Epithelial cell of proximal tubule (primary cell): ENCODE measurements around the gene AFMID. TPM values are rescaled to one million over a fixed set of nuclear protein-coding genes. Genes with fewer than 3 reads are reported as not detected.
A peak's percentile ranks its signal among the peaks of the same experiment; 100 is the strongest.

Experiments
- DNase-seq: peaks from one replicate; pipeline ENCODE4 v3.0.0-alpha.2; 2011; ENCODE audit warnings: low read depth
- H3K4me3 ChIP-seq: 2 replicates; pipeline ENCODE4 v1.5.1; 2011; ENCODE audit warnings: low read depth, mild to moderate bottlenecking, low read length
- total RNA-seq: library from RNA; depleted of rRNA; stranded (reverse); fragments of >200 nt; gene quantifications from 2 replicates; pipeline ENCODE4 v1.2.3, GENCODE V29; 2015
- TF ChIP-seq, protein P1 (sequence below): conservative IDR thresholded peaks from 2 replicates; pipeline ENCODE4 v1.5.1; 2012; ENCODE audit warnings: low read depth, mild to moderate bottlenecking, low read length

AFMID gene
- total RNA-seq, 1 donor from 2014 or later: 47.2 TPM

DNA sequence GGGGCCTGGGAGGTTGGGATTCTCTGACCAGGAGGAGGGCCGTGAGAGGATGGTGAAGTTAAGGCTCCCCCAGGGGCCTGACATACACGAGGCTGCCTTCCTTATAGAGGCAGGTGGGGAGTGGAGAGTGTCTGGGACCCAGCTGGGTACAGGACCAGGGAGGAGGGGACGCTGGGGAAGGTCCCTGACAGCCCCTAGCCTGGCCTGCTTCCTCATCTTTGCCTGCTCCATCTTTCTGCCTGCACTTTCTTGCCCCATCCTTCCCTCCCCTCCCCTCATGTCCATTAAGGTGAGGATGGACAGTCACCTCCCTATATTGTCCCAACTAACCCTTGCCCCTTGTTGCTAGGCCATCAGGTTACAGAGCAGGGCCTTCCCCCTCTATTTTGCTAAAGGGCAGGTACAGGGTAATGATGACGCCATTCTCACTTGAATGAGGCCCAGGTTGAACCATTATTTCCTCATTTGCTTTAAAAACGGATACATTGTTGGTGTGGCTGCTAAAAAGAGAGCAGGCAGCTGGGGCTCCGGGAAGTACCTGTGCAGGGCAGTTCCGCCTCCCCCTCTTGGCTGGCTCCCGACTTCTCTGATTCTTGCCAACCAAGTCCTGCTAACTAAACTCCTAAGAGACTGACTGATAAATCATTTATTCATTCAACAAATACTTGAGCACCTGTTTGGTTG lies 39.7 kb upstream of the AFMID start:
- TF ChIP-seq, protein P1, sequence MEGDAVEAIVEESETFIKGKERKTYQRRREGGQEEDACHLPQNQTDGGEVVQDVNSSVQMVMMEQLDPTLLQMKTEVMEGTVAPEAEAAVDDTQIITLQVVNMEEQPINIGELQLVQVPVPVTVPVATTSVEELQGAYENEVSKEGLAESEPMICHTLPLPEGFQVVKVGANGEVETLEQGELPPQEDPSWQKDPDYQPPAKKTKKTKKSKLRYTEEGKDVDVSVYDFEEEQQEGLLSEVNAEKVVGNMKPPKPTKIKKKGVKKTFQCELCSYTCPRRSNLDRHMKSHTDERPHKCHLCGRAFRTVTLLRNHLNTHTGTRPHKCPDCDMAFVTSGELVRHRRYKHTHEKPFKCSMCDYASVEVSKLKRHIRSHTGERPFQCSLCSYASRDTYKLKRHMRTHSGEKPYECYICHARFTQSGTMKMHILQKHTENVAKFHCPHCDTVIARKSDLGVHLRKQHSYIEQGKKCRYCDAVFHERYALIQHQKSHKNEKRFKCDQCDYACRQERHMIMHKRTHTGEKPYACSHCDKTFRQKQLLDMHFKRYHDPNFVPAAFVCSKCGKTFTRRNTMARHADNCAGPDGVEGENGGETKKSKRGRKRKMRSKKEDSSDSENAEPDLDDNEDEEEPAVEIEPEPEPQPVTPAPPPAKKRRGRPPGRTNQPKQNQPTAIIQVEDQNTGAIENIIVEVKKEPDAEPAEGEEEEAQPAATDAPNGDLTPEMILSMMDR: no peak
- no peak for DNase-seq

DNA sequence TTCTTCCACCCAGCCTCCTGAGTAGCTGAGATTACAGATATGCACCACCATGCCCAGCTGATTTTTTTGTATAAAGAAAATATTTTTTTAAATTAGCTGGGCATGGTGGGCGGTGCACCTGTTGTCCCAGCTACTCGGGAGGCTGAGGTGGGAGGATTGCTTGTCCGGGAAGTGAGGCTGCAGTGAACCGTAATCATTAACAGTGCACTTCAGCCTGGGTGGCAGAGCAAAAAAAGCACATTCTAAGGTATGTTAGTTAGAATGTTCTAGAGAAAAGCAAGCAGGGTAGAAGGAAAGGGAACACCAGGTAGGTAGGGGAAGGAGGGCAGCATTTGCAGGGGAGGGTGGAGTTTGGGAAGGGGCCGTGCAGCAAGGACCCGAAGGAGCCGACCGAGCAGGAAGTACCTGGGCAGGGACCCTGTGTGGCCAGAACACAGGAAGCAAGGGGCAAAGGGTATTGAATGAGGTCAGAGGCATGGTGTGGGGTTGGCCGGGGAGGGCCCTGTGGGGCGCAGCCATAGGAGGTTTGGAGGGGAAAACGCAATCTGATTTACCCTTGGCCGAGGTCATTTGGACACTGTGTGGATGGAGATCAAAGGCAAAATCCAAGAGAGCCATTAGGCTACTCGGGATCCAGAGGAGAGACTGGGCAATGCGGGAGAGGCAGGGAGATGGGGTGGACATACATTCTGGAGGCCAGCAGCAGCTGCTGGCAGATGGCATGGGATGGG lies 38.7 kb upstream of the AFMID start:
- no peak for DNase-seq
- TF ChIP-seq, protein P1: no peak
- no peak overlapping the region for H3K4me3 ChIP-seq

More for the DNA sequence above, 39.7 kb upstream of the AFMID start:
- no peak overlapping the region for H3K4me3 ChIP-seq

DNA sequence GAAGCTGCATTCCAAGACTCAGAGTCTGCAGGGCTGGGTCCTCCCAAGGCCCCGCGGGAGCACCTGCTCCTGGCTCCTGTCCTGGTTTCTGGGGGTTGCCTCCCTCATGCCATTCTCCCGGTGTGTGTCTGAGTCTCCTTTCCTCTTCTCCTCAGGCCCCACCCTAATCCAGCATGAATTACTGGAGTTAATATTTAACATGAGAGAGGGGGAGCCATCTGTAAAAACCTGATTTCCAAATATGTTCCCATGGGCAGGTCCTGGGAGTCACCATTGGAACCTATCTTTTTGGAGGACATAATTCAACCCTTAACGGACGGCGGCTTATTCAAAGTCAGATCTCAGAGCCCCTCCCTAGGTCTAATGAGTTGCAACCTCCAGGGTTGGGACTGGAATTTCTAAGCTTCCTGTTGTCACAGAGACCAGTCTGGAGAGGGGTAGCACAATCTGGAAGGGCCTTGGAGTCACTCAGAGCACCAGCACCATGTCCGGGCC lies 35.6 kb upstream of the AFMID start:
- no peak for DNase-seq
- TF ChIP-seq, protein P1: no peak
- no peak overlapping the region for H3K4me3 ChIP-seq

DNA sequence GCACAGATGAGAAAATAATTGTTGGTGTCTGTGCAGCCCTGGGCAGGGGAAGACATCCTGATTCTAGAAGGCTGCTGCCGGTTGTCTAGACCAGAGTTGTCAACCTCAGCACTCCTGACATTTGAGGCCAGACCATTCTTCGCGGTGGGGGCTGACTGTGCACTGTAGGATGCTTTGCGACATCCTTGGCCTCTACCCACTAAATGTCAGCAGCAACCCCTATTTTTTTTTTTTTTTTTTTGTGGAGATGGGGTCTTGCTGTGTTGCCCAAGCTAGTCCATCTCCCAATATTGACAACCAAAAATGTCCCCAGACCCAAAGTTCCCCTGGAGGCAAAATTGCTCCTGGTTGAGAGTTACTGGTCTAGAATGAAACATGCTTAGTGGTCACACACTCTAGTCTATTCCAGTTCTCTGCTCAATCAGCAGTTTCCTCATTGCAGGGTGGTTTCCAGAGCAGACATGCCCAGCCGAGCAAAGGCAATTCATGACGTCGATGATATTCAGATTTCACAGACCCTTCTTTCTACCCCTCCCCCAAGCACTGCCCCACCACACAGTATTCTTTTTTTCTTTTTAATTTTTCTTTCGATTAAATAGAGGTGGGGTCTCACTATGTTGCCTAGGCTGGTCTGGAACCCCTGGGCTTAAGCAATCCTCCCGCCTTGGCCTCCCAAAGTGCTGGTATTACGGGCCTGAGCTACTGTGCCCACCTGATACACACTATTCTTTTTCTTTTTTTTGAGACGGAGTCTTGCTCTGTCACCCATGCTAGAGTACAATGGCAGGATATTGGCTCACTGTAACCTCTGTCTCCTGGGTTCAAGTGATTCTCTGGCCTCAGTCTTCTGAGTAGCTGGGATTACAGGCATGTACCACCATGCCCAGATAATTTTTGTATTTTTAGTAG lies 32.0 kb upstream of the AFMID start:
- no peak overlapping the region for H3K4me3 ChIP-seq
- DNase-seq: no peak
- TF ChIP-seq, protein P1: no peak

DNA sequence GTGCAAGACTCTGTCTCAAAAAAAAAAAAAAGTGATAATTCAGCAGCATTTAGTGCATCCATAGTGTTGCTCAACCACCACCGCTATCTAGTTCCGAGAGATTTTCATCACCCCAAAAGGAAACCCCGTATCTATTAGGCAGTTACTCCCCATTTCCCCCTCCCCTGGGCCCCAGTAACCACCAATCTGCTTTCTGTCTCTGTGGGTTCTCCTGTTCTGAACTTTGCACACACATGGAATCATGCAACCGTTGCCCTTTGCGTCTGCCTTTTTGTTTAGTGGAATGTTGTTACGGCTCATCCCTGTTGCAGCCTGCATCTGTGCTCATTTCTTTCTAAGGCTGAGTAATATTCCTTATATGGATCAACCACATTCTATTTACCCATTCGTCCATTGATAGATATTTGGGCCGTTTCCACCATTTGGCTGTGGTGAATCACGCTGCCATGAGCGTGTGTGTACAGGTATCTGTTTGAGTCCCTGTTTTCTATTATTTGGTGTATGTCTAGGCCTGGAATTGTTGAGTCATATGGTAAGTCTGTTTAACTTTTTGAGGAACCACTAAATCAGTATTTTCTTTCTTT lies 27.5 kb upstream of the AFMID start:
- peak; percentile 47 for DNase-seq
- TF ChIP-seq, protein P1: no peak
- no peak overlapping the region for H3K4me3 ChIP-seq
